OCI-LY1 (cell line): ENCODE data around the gene AFP.

Experiments
- CTCF ChIP-seq: fragments of 200-600 bp; sonication (generic), shearing (Covaris generic); IDR thresholded peaks from 2 replicates; pipeline ENCODE4 v1.5.1; 2017; ENCODE audit warnings: mild to moderate bottlenecking, antibody characterized with exemption, low read length, moderate library complexity, mixed read lengths
- EZH2 ChIP-seq: fragments of 200-600 bp; sonication (generic), shearing (Covaris generic); IDR thresholded peaks from 2 replicates; pipeline ENCODE4 v1.8.0; 2017; ENCODE audit warnings: borderline replicate concordance, mixed run types, mild to moderate bottlenecking, antibody characterized with exemption, low read length, moderate library complexity, mixed read lengths

GRCh38 chr4:73454920-73455319 lies 18.9 kb downstream of the AFP start:
- no peak for TF ChIP-seq CTCF
- TF ChIP-seq EZH2: no peak
